Measurements from ENCODE around the gene CA10. TPM values are rescaled to one million over a fixed set of nuclear protein-coding genes. Genes with fewer than 3 reads are reported as not detected.

Gene CA10
- total and polyA plus RNA-seq, 5 donors from 2014 or later = not detected

DNA sequence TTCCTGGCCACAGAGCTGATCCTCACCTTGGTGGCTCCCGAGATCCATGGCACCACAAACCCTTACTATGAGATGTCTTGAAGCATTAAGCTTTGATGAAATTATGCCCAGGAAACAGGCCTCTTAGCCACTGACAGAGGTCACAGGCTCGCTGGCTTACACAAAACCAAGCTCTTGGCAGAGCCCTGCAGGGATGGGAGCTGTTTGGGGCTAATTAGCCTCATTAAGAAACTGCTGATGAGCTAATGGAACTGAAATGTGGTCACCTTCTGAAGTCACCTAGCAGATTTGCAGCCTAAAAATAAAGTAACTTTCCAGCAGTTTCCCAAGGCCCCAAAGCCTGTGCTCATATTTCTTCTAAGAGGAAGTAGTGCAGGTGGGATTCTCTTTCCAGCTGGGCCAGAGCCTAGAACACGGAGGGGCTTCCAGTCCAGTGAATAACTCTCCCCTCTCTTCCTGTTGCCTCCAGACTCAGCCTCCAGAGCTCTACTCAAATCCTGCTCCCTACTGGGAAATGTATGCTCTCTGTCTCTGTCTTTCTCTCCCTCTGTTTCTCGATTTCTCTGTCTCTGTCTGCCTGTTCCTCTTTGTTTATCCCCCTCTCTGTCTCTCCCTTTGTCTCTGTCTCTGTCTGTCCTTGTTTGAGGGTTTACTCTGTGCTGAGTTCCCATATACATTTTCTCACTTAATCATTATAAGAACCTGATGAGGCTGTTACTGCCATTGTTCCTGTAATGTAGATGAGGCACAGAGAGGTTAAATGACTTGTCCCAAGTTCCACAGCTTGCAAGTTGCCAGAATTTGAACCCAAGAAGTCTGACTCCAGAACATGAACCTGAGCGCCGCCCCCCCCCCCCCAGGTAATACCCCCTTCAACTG, 338.9 kb downstream of the CA10 start:
- peak overlapping the region in 1 of 3 donors; percentile 15 for H3K27ac Mint-ChIP-seq
- Histone ChIP-seq H3K4me3 (ENCODE audit: low read depth, low read length) (no peak overlapping the region), H3K4me1 (ENCODE audit: control insufficient read depth, insufficient read depth, low read length, poor library complexity, severe bottlenecking) (peaks cover 6% of the 10 kb centered on the region), H3K36me3 (ENCODE audit: control insufficient read depth, insufficient read depth, low read length) (no peaks in the 10 kb centered on the region), H3K27me3 (ENCODE audit: control insufficient read depth, insufficient read depth, low read length) (no peaks in the 10 kb centered on the region), H3K27ac (ENCODE audit: insufficient read depth, low read length, poor library complexity, severe bottlenecking) (no peak overlapping the region), H3K9me3 (ENCODE audit: control insufficient read depth in 2 of 2, low read length in 2 of 2) (no peaks in the 10 kb centered on the region)
- no peak overlapping the region for H3K4me3 Mint-ChIP-seq
- no peaks in the 10 kb centered on the region for H3K36me3 Mint-ChIP-seq
- DNase-seq (no peak), ATAC-seq (ENCODE audit: low read depth in 2 of 2) (no peak)
- peaks cover 0 to 18% (median 6%) of the 10 kb centered on the region in 4 donors for H3K4me1 Mint-ChIP-seq
- H3K9me3 Mint-ChIP-seq = no peaks in the 10 kb centered on the region
- peaks cover 4% of the 10 kb centered on the region for H3K27me3 Mint-ChIP-seq

GRCh38 chr17:51818777-51819176, 339.7 kb downstream of the CA10 start:
- Mint-ChIP-seq H3K9me3 (no peaks in the 10 kb centered on the region), H3K27me3 (peaks cover 4% of the 10 kb centered on the region), H3K4me1 (peaks cover 0 to 18% (median 6%) of the 10 kb centered on the region in 4 donors), H3K27ac (no peak overlapping the region), H3K36me3 (no peaks in the 10 kb centered on the region), H3K4me3 (no peak overlapping the region)
- DNase-seq = no peak
- H3K27ac ChIP-seq (ENCODE audit: insufficient read depth, low read length, poor library complexity, severe bottlenecking) = no peak overlapping the region
- H3K36me3 ChIP-seq (ENCODE audit: control insufficient read depth, insufficient read depth, low read length) = no peaks in the 10 kb centered on the region
- H3K9me3 ChIP-seq (ENCODE audit: control insufficient read depth in 2 of 2, low read length in 2 of 2) = no peaks in the 10 kb centered on the region
- peaks cover 6% of the 10 kb centered on the region for H3K4me1 ChIP-seq (ENCODE audit: control insufficient read depth, insufficient read depth, low read length, poor library complexity, severe bottlenecking)
- no peaks in the 10 kb centered on the region for H3K27me3 ChIP-seq (ENCODE audit: control insufficient read depth, insufficient read depth, low read length)
- no peak for ATAC-seq (ENCODE audit: low read depth in 2 of 2)
- no peak overlapping the region for H3K4me3 ChIP-seq (ENCODE audit: low read depth, low read length)

GRCh38 chr17:51817955-51818354, 340.6 kb downstream of the CA10 start:
- DNase-seq (no peak), ATAC-seq (ENCODE audit: low read depth in 2 of 2) (no peak)
- peaks cover 4% of the 10 kb centered on the region for H3K27me3 Mint-ChIP-seq
- Histone ChIP-seq H3K9me3 (ENCODE audit: control insufficient read depth in 2 of 2, low read length in 2 of 2) (no peaks in the 10 kb centered on the region), H3K4me1 (ENCODE audit: control insufficient read depth, insufficient read depth, low read length, poor library complexity, severe bottlenecking) (peaks cover 6% of the 10 kb centered on the region), H3K36me3 (ENCODE audit: control insufficient read depth, insufficient read depth, low read length) (no peaks in the 10 kb centered on the region), H3K4me3 (ENCODE audit: low read depth, low read length) (no peak overlapping the region), H3K27ac (ENCODE audit: insufficient read depth, low read length, poor library complexity, severe bottlenecking) (no peak overlapping the region), H3K27me3 (ENCODE audit: control insufficient read depth, insufficient read depth, low read length) (no peaks in the 10 kb centered on the region)
- peaks cover 0 to 18% (median 6%) of the 10 kb centered on the region in 4 donors for H3K4me1 Mint-ChIP-seq
- H3K27ac Mint-ChIP-seq = no peak overlapping the region
- H3K36me3 Mint-ChIP-seq = no peaks in the 10 kb centered on the region
- no peaks in the 10 kb centered on the region for H3K9me3 Mint-ChIP-seq
- H3K4me3 Mint-ChIP-seq = no peak overlapping the region

- H3K27me3 Mint-ChIP-seq = peaks cover 4% of the 10 kb centered on the region
- H3K4me1 Mint-ChIP-seq = peaks cover 0 to 18% (median 6%) of the 10 kb centered on the region in 4 donors
- H3K27ac Mint-ChIP-seq = no peak overlapping the region
These were observed 341.4 kb downstream of the CA10 start for GRCh38 chr17:51817117-51817516.

GRCh38 chr17:51815097-51815496, 343.4 kb downstream of the CA10 start:
- no peak overlapping the region for H3K27ac ChIP-seq (ENCODE audit: insufficient read depth, low read length, poor library complexity, severe bottlenecking)
- H3K27ac Mint-ChIP-seq = no peak overlapping the region
- no peak overlapping the region for H3K4me3 ChIP-seq (ENCODE audit: low read depth, low read length)
- H3K36me3 ChIP-seq (ENCODE audit: control insufficient read depth, insufficient read depth, low read length) = no peaks in the 10 kb centered on the region
- peaks cover 0 to 12% (median 0%) of the 10 kb centered on the region in 4 donors for H3K4me1 Mint-ChIP-seq
- H3K27me3 ChIP-seq (ENCODE audit: control insufficient read depth, insufficient read depth, low read length) = no peaks in the 10 kb centered on the region
- no peaks in the 10 kb centered on the region for H3K9me3 Mint-ChIP-seq
- no peak for DNase-seq
- H3K4me1 ChIP-seq (ENCODE audit: control insufficient read depth, insufficient read depth, low read length, poor library complexity, severe bottlenecking) = peaks cover 6% of the 10 kb centered on the region
- no peaks in the 10 kb centered on the region for H3K9me3 ChIP-seq (ENCODE audit: control insufficient read depth in 2 of 2, low read length in 2 of 2)
- H3K27me3 Mint-ChIP-seq = no peaks in the 10 kb centered on the region
- H3K36me3 Mint-ChIP-seq = no peaks in the 10 kb centered on the region
- H3K4me3 Mint-ChIP-seq = no peak overlapping the region
- no peak for ATAC-seq (ENCODE audit: low read depth in 2 of 2)

More at GRCh38 chr17:51817117-51817516, 341.4 kb downstream of the CA10 start:
- no peaks in the 10 kb centered on the region for H3K27me3 ChIP-seq (ENCODE audit: control insufficient read depth, insufficient read depth, low read length)
- H3K9me3 ChIP-seq (ENCODE audit: control insufficient read depth in 2 of 2, low read length in 2 of 2) = no peaks in the 10 kb centered on the region
- Mint-ChIP-seq H3K9me3 (no peaks in the 10 kb centered on the region), H3K4me3 (no peak overlapping the region), H3K36me3 (no peaks in the 10 kb centered on the region)
- no peak overlapping the region for H3K27ac ChIP-seq (ENCODE audit: insufficient read depth, low read length, poor library complexity, severe bottlenecking)
- H3K36me3 ChIP-seq (ENCODE audit: control insufficient read depth, insufficient read depth, low read length) = no peaks in the 10 kb centered on the region
- no peak for DNase-seq
- ATAC-seq (ENCODE audit: low read depth in 2 of 2) = no peak
- H3K4me3 ChIP-seq (ENCODE audit: low read depth, low read length) = no peak overlapping the region
- H3K4me1 ChIP-seq (ENCODE audit: control insufficient read depth, insufficient read depth, low read length, poor library complexity, severe bottlenecking) = peaks cover 6% of the 10 kb centered on the region

DNA sequence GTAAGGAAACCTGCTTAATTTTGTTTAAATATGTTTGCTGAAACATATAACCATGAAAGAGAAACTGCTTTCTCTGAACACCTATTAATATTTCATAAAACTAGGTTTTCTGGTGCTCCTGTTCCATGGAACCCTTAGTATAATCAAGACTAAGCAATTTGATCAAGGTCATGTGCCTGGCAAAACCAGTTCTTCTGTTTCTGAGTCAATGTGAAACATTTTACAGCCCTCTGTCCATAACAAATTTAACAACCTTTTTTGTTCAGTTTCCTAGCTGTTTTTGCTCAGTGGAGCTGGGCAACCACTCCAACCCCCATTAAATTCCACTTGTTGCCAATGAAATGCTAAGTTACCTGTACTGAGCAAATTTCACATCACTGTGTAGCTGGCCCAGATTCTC, 344.0 kb downstream of the CA10 start:
- ATAC-seq (ENCODE audit: low read depth in 2 of 2) = no peak
- Histone ChIP-seq H3K27ac (ENCODE audit: insufficient read depth, low read length, poor library complexity, severe bottlenecking) (no peak overlapping the region), H3K9me3 (ENCODE audit: control insufficient read depth in 2 of 2, low read length in 2 of 2) (no peaks in the 10 kb centered on the region), H3K4me1 (ENCODE audit: control insufficient read depth, insufficient read depth, low read length, poor library complexity, severe bottlenecking) (peaks cover 3% of the 10 kb centered on the region), H3K36me3 (ENCODE audit: control insufficient read depth, insufficient read depth, low read length) (no peaks in the 10 kb centered on the region), H3K27me3 (ENCODE audit: control insufficient read depth, insufficient read depth, low read length) (no peaks in the 10 kb centered on the region), H3K4me3 (ENCODE audit: low read depth, low read length) (no peak overlapping the region)
- Mint-ChIP-seq H3K27me3 (no peaks in the 10 kb centered on the region), H3K9me3 (peaks cover 0 to 2% (median 0%) of the 10 kb centered on the region in 7 donors), H3K27ac (no peak overlapping the region), H3K4me3 (no peak overlapping the region), H3K4me1 (peaks cover 0 to 7% (median 0%) of the 10 kb centered on the region in 4 donors), H3K36me3 (no peaks in the 10 kb centered on the region)
- DNase-seq = no peak

DNA sequence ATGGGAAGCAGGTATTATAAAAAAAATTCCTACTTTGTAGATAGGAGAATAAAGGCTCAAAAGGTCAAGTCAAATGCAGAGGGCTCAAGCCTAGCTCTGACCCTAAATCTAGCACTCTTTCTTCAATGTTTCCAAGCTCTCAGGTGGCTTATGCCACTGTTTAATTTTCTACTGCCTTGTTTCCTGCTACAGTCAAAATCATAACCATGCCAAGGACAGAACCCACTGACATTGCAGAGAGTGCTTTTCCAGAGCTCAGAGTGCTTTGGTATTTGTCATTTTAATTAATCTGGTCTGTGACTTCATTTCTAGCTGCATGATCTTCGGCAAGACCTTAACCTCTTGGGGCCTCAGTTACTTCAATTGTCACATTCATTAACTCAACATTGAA, 344.7 kb downstream of the CA10 start:
- H3K4me3 ChIP-seq (ENCODE audit: low read depth, low read length) = no peak overlapping the region
- H3K4me1 ChIP-seq (ENCODE audit: control insufficient read depth, insufficient read depth, low read length, poor library complexity, severe bottlenecking) = no peaks in the 10 kb centered on the region
- H3K36me3 ChIP-seq (ENCODE audit: control insufficient read depth, insufficient read depth, low read length) = no peaks in the 10 kb centered on the region
- no peak for DNase-seq
- Mint-ChIP-seq H3K27ac (no peak overlapping the region), H3K9me3 (peaks cover 0 to 3% (median 0%) of the 10 kb centered on the region in 7 donors), H3K4me3 (no peak overlapping the region), H3K27me3 (no peaks in the 10 kb centered on the region), H3K4me1 (peaks cover 0 to 3% (median 0%) of the 10 kb centered on the region in 4 donors), H3K36me3 (no peaks in the 10 kb centered on the region)
- no peaks in the 10 kb centered on the region for H3K9me3 ChIP-seq (ENCODE audit: control insufficient read depth in 2 of 2, low read length in 2 of 2)
- H3K27me3 ChIP-seq (ENCODE audit: control insufficient read depth, insufficient read depth, low read length) = no peaks in the 10 kb centered on the region
- no peak overlapping the region for H3K27ac ChIP-seq (ENCODE audit: insufficient read depth, low read length, poor library complexity, severe bottlenecking)
- no peak for ATAC-seq (ENCODE audit: low read depth in 2 of 2)
